GM10847 (cell line): ENCODE results near the gene DSP.
A peak's percentile ranks its signal among the peaks of the same experiment; 100 is the strongest.

ENCODE experiments used
- POLR2A ChIP-seq: IDR thresholded peaks from 2 replicates; pipeline ENCODE4 v1.6.1; 2011; ENCODE audit not compliant: insufficient read length; ENCODE audit errors: extremely low read depth

DSP gene

DNA sequence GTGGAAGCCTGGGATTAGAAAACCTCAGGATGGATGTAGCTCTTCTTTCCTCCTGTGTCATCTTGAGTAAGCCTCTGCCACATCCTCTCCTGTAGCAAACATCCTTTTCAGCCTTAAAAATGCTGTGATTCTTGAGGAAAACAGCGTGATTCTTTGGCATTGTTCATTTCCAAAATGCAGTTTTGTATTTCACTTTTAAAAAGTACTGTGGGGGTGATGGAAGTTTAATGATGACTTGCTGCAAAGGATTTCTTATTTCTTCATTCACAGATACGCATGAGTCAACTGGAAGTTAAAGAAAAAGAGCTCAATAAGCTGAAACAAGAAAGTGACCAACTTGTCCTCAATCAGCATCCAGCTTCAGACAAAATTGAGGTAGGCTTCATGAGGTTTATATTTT lies 24.6 kb downstream of the DSP start:
- TF ChIP-seq POLR2A: no peak

DNA sequence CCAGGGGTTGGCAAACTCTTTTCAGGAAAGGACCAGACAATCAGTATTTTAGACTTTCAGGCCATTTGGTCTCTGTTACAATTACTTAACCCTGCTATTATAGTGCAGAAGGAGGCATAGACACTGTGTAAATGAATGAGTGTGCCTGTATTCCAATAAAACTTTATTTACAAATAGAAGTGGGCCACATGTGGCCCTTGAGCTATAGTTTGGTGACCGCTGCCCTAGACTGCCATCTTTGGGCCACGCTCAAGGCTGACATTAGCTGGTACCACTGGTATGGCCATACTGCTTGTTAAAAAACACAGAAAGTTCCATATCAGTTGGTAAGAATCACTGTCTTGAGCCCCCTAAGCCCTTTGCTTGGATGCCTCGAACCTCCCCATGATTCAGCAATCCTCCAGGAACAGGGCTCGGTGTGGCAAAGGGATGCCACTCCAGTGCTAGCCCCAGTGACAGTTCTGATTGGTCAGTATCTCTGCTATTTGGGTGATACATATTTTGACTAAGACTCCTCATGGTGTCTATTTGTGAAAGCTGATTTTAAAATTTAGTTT lies 25.2 kb downstream of the DSP start:
- TF ChIP-seq POLR2A: no peak

DNA sequence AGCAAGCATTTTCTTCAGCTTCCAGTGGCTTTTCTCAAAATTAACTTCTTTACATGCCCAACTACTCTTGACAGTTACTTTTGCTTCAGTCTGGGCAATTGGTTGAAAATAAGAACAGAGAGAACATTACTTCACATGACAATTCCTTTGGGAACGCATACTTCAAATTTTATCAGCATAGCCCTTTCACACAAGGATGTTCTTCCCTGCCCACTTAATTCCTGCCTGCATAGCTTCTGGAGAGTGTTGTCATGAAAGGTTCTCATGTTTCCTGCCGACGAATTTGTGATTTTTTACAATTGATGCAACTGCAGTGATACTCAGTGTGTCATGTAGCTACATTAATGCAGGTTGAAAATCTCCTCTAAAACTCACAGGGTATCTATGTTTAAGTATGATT lies 26.6 kb downstream of the DSP start:
- TF ChIP-seq POLR2A: no peak

DNA sequence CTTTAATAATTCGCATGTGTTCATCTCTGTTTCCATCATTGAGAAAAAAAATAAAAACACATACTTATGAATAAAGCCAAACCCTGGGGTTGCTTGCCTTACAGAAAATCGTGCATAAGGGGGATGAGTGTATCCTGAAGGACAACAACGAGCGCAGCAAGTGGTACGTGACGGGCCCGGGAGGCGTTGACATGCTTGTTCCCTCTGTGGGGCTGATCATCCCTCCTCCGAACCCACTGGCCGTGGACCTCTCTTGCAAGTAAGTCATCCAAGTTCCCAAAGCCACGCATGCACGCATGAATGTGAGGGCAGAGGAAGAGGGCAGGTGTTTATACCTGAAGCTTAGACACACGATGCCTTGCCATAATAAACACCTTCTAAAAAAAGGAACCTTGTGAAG lies 27.6 kb downstream of the DSP start:
- no peak for TF ChIP-seq POLR2A

DNA sequence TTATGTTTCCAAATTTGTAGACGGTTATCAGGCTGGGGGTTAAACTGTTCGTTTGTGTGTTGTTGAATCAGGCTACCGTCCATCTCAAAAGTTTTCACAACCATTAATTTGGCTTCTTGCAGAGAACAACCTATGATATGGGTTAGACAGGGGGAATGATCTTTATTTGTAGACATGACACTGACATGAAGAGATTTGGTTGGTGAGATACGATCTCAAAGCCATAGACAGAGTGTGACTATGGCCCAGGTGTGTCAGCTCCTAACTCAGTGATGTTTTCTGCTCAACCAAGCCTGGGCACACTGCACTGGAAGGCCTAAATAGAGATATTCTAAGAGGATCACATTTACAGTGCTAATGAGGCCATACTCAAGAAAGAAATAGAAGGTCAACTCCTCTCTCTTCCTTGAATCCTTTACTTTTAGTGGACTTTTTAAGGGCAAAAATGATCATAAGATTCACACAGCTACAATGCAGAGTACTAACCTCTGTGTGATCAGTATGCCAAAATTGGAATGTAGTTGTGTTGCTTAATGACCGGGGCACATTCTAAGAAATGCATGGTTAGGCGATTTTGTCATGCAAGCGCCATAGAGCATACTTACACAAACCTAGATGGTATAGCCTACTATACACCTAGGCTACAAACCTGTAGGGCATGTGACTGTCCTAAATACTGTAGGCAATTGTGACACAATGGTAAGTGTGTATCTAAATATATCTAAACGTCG lies 30.9 kb downstream of the DSP start:
- TF ChIP-seq POLR2A: no peak

DNA sequence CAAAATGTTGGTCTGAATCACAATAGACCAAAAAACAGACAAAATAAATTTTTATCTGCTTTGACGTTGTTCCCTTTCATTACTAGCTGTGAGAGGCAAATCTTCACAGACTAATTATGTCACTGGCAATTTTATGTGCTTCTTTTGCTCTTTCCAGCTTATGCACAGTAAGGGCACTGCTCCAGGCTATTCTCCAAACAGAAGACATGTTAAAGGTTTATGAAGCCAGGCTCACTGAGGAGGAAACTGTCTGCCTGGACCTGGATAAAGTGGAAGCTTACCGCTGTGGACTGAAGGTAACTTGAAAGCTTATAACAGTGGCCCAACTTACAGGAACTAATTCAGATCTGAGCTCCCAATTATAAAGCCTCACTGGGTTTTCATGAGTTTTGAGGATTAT lies 33.0 kb downstream of the DSP start:
- no peak for TF ChIP-seq POLR2A

DNA sequence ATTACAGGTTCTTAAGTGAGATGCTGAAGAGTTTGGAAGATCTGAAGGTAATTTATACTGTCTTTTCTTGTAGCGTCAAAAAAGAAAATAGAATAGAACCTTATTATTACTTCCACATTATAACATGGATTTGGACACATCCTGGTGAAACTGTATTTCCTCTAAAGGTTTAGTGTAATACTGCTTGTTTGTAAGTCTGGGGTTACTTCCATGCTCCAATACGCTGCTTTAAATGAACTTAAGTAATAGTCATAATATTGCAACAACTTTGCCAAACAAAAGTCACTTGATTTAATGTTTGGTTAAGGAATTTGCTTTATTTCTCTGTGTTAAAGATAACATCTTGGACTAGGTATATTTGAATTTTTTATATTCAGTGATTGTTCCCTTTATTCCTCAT lies 37.0 kb downstream of the DSP start:
- TF ChIP-seq POLR2A: no peak

DNA sequence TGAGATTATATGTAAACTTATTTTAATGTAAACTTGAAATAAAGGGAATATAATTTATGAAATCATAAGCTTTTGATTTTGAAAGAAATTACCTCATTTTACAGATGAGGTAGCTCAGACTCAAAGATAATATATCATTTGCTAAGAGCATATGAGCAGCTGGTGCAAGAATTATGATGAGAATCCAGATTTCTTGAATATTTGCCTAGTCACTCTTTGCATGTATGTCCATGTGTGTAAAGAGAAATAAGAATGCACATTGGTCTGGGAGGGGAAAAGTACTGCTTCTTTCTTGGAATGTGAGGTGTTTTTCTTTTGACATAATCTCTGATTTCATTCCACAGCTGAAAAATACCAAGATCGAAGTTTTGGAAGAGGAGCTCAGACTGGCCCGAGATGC lies 37.5 kb downstream of the DSP start:
- TF ChIP-seq POLR2A: no peak

DNA sequence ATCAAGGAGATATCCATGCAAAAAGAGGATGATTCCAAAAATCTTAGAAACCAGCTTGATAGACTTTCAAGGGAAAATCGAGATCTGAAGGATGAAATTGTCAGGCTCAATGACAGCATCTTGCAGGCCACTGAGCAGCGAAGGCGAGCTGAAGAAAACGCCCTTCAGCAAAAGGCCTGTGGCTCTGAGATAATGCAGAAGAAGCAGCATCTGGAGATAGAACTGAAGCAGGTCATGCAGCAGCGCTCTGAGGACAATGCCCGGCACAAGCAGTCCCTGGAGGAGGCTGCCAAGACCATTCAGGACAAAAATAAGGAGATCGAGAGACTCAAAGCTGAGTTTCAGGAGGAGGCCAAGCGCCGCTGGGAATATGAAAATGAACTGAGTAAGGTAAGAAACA lies 38.4 kb downstream of the DSP start:
- TF ChIP-seq POLR2A: no peak

DNA sequence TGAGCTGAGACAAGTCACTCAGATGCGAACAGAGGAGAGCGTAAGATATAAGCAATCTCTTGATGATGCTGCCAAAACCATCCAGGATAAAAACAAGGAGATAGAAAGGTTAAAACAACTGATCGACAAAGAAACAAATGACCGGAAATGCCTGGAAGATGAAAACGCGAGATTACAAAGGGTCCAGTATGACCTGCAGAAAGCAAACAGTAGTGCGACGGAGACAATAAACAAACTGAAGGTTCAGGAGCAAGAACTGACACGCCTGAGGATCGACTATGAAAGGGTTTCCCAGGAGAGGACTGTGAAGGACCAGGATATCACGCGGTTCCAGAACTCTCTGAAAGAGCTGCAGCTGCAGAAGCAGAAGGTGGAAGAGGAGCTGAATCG lies 39.1 kb downstream of the DSP start:
- TF ChIP-seq POLR2A: no peak

DNA sequence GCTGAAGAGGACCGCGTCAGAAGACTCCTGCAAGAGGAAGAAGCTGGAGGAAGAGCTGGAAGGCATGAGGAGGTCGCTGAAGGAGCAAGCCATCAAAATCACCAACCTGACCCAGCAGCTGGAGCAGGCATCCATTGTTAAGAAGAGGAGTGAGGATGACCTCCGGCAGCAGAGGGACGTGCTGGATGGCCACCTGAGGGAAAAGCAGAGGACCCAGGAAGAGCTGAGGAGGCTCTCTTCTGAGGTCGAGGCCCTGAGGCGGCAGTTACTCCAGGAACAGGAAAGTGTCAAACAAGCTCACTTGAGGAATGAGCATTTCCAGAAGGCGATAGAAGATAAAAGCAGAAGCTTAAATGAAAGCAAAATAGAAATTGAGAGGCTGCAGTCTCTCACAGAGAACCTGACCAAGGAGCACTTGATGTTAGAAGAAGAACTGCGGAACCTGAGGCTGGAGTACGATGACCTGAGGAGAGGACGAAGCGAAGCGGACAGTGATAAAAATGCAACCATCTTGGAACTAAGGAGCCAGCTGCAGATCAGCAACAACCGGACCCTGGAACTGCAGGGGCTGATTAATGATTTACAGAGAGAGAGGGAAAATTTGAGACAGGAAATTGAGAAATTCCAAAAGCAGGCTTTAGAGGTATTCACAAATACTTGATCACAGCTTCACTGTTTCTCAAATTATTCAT lies 39.6 kb downstream of the DSP start:
- TF ChIP-seq POLR2A: no peak

DNA sequence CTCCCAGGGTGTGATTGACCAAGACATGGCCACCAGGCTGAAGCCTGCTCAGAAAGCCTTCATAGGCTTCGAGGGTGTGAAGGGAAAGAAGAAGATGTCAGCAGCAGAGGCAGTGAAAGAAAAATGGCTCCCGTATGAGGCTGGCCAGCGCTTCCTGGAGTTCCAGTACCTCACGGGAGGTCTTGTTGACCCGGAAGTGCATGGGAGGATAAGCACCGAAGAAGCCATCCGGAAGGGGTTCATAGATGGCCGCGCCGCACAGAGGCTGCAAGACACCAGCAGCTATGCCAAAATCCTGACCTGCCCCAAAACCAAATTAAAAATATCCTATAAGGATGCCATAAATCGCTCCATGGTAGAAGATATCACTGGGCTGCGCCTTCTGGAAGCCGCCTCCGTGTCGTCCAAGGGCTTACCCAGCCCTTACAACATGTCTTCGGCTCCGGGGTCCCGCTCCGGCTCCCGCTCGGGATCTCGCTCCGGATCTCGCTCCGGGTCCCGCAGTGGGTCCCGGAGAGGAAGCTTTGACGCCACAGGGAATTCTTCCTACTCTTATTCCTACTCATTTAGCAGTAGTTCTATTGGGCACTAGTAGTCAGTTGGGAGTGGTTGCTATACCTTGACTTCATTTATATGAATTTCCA lies 43.9 kb downstream of the DSP start:
- TF ChIP-seq POLR2A: no peak

DNA sequence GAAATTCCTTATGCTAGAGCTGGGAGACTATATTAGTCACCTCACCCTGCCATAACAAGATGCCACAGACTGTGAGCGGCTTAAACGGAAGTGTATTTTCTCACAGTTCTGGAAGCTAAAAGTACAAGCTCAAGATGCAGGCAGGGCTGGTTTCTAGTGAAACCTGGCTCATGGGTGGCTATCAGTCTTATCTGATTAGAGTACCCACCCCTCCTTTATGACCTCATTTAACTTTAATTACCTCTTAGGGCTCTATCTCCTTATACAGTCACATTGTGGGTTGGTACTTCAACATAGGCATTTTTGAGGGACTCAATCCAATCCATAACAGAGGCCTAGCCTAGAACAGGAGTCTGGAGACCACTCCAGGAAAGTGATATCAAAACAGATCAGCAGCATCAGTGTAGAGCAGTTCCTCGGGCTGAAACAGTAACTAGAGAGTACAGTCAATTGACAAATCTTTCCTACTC lies 46.2 kb downstream of the DSP start:
- TF ChIP-seq POLR2A: no peak

DNA sequence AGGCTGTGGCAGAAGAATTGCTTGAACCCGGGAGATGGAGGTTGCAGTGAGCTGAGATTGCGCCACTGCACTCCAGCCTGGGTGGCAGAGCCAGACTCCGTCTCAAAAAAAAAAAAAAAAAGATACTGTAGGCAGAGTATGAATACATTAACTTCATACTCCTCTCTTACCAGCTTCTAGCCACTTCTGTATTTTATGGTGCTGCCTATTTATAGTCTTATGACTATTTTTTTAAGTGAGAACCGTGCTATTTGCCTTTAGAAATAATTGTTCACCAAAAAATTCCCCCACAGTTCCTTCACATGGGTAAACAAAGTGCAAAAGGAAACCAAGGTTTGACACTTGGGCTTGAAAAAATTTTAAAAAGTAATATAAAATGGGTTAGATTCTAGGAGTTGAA lies 47.0 kb downstream of the DSP start:
- TF ChIP-seq POLR2A: no peak

DNA sequence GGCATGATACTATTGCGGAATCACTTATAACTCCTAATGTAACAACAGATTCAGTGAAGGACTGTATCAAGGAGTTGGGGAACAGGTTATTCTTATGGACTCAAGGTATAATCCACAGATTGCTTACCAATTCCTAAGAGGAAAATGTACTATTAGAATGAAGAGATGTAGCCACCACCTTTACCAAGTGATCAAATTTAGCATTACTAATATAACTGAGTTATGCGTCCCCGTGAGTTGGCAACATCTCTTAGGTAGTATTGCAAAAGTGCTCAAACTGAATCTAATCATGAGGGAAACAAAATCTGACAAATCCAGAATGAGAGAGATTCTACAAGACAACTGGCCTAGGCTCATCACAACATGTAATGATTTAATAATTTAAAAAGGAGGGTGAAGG lies 47.8 kb downstream of the DSP start:
- TF ChIP-seq POLR2A: no peak

DNA sequence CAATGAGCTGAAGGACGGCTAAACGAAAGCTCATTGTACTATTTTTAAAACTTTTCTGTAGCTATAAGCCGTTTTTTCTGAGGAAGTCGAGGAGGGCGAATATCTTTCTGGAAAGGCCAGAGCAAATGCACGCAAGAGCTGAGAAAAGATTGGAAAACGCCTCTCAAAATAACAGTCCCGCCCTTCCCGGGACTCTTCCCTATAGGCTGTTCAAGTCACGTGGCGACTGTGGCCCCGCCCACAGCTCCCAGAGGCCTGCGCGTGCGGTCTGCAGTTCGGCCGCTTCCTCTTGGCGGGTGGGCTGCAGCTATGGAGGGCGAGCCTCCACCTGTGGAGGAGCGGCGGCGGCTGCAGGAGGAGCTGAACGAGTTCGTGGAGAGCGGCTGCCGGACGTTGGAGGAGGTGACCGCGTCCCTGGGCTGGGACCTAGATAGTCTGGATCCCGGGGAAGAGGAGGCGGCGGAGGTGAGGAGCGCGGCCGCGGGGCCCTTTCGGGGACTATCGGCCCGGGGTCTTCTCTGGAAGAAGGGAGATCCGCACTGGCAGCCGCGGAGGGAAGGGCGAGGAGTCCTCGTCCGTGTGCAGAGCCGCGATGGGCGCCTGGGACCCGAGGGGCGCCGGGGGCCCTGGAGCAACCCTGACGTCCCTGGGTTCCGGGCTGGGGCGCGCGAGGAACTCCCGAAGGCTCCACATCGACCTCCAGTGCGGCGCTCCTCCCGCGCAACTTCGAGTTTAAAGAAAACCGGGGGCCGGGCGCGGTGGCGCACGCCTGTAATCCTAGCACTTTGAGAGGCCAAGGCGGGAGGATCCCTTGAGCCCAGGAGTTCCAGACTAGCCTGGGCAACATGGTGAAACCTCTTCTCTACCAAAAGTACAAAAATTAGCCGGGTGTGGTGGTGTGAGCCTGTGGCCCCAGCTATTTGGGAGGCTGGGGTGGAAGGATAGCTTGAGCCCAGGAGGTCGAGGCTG lies 48.8 kb downstream of the DSP start, which contains the start of gene SNRNP48:
TSS of gene SNRNP48 (plus strand) at position 250 of the 969 bp plus-strand sequence. CDS start at position 310, 60 bp downstream.
- peak; percentile 95 for TF ChIP-seq POLR2A
